A549 (cell line): ENCODE measurements around the gene APRT.

Experiments used
- CBX2 ChIP-seq: fragments of 200-600 bp; sonication (generic); IDR thresholded peaks from 2 replicates; pipeline ENCODE4 v1.6.1; 2016; ENCODE audit warnings: low read depth, mild to moderate bottlenecking, borderline replicate concordance
- CTCF ChIP-seq: fragments of >200 bp; sonication (Bioruptor Twin); formaldehyde crosslinking; IDR thresholded peaks from 3 replicates; pipeline ENCODE4 v1.5.1; 2016
- EP300 ChIP-seq, 2 experiments: fragments of >200 bp; sonication (Bioruptor Twin); formaldehyde crosslinking; IDR thresholded peaks; 2 replicates in 1 of 2; 3 replicates in 1 of 2; pipeline ENCODE4 v1.6.1; 2016 to 2017
- JUN ChIP-seq, 2 experiments: fragments of >200 bp; sonication (Bioruptor Twin); formaldehyde crosslinking; IDR thresholded peaks; 2 replicates in 1 of 2; 3 replicates in 1 of 2; pipeline ENCODE4 v1.6.1; 2016 to 2017
- KDM5A ChIP-seq: fragments of 200-600 bp; sonication (generic); IDR thresholded peaks from 2 replicates; pipeline ENCODE4 v1.6.1; 2016; ENCODE audit warnings: antibody characterized with exemption, mild to moderate bottlenecking
- MAX ChIP-seq: IDR thresholded peaks from 2 replicates; pipeline ENCODE4 v1.6.1; 2012
- PBX3 ChIP-seq: IDR thresholded peaks from 2 replicates; pipeline ENCODE4 v1.6.1; 2012
- POLR2A ChIP-seq: IDR thresholded peaks from 2 replicates; pipeline ENCODE4 v1.6.1; 2012; ENCODE audit warnings: mild to moderate bottlenecking, low read length
- REST ChIP-seq: fragments of 200-600 bp; sonication (generic); IDR thresholded peaks from 2 replicates; pipeline ENCODE4 v1.6.1; 2016; ENCODE audit warnings: antibody characterized with exemption, mild to moderate bottlenecking, moderate library complexity
- RFX5 ChIP-seq: fragments of 450-650 bp; IDR thresholded peaks from 2 replicates; pipeline ENCODE4 v1.7.1; 2014; ENCODE audit warnings: antibody characterized with exemption, mild to moderate bottlenecking, moderate library complexity

GRCh38 chr16:88784074-88784855, 27.5 kb downstream of the APRT start:
- TF ChIP-seq JUN (IDR thresholded peaks at IDR 0.05) = no peak
- peak; percentile 10; the same call in 1 of the 3 replicates for TF ChIP-seq CTCF
- no peak for TF ChIP-seq EP300 (IDR thresholded peaks at IDR 0.05)
- peak; percentile 6; the same call in 1 of the 2 replicates for TF ChIP-seq MAX
- no peak for TF ChIP-seq RFX5
- no peak for TF ChIP-seq PBX3
- TF ChIP-seq POLR2A = no peak
- TF ChIP-seq CBX2 = no peak
- no peak for TF ChIP-seq KDM5A
- TF ChIP-seq REST = no peak
